NCI-H524 treated with DMSO at 0.1 percent for 48 hours (cell line): ENCODE measurements around the gene PCDHA13.
"Not testable (repeated sequence)": the region's sequence is repeated elsewhere in the genome, so short reads cannot be mapped to it uniquely, and the experiment has no call there.

Experiments used
- DNase-seq: peaks from one replicate; lab custom pipeline; 2025; lab: John Stamatoyannopoulos, UW

PCDHA13 gene

DNA sequence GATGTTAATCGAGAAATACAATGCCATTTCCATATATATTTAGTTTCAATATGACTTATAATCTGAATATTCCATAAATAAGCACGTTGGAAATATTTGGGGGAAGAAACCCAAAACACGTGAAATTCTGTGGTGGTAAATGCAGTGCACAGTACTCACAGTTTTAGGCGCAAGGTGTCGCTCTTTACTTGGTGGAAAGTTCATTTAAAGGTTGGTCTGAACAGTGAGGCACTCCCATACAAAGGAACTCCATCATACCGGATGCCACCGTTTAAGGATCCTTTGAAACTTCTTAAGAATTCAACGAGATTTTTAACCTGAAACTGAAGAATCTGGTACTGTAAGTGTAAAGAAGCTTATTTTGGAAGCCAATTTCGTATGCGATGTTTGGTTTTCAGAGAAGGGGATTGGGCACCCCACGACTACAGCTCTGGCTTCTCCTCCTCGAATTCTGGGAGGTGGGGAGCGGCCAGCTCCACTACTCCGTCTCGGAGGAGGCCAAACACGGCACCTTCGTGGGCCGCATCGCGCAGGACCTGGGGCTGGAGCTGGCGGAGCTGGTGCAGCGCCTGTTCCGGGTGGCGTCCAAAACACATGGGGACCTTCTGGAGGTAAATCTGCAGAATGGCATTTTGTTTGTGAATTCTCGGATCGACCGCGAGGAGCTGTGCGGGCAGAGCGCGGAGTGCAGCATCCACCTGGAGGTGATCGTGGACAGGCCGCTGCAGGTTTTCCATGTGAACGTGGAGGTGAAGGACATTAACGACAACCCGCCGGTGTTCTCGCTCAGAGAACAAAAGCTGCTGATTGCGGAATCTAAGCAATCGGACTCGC is 13.0 kb upstream of the PCDHA13 start, which contains the start of gene PCDHA11:
Gene PCDHA11 (plus strand): TSS at position 237 of the 834 bp plus-strand sequence. CDS start 147 bp downstream, at position 384.
- DNase-seq: peak; percentile 30

DNA sequence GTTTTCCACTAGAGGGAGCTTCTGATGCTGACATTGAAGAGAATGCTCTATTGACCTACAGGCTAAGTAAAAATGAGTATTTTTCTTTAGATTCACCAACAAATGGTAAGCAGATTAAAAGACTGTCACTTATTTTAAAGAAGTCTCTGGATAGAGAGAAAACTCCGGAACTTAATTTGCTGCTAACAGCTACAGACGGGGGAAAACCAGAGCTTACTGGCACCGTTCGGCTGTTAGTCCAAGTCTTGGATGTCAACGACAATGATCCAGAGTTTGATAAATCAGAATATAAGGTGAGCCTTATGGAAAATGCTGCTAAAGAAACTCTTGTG is 12.4 kb upstream of the PCDHA13 start:
- DNase-seq: no peak

DNA sequence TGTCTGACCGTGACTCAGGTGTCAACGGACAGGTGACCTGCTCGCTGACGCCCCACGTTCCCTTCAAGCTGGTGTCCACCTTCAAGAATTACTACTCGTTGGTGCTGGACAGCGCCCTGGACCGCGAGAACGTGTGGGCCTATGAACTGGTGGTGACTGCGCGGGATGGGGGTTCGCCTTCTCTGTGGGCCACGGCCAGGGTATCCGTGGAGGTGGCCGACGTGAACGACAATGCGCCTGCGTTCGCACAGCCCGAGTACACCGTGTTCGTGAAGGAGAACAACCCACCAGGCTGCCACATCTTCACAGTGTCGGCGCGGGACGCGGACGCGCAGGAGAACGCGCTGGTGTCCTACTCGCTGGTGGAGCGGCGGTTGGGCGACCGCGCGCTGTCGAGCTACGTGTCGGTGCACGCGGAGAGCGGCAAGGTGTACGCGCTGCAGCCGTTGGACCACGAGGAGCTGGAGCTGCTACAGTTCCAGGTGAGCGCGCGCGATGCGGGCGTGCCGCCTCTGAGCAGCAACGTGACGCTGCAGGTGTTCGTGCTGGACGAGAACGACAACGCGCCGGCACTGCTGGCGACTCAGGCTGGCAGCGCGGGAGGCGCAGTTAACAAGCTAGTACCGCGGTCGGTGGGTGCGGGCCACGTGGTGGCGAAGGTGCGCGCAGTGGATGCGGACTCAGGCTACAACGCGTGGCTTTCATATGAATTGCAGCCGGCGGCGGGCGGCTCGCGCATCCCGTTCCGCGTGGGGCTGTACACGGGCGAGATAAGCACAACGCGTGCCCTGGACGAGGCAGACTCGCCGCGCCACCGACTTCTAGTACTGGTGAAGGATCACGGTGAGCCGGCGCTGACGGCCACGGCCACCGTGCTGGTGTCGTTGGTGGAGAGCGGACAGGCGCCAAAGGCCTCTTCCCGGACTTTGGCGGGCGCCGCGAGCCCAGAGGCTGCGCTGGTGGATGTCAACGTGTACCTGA is 11.4 kb upstream of the PCDHA13 start:
- no peak for DNase-seq

DNA sequence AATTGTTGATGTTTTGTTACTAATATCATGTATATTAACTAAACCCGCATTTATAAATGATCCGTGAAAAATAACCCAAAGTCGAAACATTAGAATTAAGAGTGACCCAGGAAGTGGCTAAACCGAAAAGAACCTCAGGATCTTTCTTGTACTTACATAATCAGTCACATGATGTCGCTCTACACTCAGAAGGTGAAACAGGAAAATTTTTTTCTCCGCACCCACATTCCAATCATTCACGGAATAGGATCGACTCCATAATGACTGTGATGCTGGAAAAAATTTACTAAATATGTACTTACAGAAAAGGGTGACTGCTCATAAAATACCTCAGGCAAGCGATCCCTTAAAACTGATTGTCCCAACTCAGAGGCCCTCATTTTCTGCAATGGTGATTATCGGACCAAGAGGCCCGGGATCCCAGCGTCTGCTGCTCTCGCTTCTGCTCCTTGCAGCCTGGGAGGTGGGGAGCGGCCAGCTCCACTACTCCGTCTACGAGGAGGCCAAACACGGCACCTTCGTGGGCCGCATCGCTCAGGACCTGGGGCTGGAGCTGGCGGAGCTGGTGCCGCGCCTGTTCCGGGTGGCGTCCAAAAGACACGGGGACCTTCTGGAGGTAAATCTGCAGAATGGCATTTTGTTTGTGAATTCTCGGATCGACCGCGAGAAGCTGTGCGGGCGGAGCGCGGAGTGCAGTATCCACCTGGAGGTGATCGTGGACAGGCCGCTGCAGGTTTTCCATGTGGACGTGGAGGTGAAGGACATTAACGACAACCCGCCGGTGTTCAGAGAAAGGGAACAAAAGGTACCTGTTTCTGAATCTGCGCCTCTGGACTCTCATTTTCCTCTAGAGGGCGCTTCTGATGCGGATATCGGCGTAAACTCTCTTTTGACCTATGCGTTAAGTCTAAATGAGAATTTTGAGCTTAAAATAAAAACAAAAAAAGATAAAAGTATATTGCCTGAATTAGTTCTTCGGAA is 6.5 kb upstream of the PCDHA13 start, which contains the start of gene PCDHA12:
Gene PCDHA12 (plus strand): TSS at position 224 of the 981 bp plus-strand sequence. CDS start 165 bp downstream, at position 389.
- no peak for DNase-seq

DNA sequence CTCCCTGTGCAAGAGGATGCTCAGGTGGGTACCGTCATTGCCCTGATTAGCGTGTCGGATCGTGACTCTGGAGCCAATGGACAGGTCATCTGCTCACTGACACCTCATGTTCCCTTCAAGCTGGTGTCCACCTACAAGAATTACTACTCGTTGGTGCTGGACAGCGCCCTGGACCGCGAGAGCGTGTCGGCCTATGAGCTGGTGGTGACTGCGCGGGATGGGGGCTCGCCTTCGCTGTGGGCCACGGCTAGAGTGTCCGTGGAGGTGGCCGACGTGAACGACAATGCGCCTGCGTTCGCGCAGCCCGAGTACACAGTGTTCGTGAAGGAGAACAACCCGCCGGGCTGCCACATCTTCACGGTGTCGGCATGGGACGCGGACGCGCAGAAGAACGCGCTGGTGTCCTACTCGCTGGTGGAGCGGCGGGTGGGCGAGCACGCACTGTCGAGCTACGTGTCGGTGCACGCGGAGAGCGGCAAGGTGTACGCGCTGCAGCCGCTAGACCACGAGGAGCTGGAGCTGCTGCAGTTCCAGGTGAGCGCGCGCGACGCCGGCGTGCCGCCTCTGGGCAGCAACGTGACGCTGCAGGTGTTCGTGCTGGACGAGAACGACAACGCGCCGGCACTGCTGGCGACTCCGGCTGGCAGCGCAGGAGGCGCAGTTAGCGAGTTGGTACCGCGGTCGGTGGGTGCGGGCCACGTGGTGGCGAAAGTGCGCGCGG is 5.2 kb upstream of the PCDHA13 start:
- DNase-seq: not testable (repeated sequence)

DNA sequence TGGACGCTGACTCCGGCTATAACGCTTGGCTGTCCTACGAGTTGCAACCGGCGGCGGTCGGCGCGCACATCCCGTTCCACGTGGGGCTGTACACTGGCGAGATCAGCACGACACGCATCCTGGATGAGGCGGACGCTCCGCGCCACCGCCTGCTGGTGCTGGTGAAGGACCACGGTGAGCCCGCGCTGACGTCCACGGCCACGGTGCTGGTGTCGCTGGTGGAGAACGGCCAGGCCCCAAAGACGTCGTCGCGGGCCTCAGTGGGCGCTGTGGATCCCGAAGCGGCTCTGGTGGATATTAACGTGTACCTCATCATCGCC is 4.7 kb upstream of the PCDHA13 start:
- no peak for DNase-seq

DNA sequence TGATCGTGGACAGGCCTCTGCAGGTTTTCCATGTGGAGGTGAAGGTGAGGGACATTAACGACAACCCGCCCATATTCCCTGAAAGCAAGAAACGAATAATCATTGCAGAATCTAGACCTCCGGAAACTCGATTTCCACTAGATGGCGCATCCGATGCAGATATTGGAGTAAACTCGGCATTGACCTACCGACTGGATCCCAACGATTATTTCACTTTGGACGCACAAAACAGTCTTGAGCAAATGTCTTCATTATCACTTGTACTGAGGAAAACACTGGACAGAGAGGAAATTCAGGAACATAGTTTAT is 621 bp downstream of the PCDHA13 start:
- no peak for DNase-seq

DNA sequence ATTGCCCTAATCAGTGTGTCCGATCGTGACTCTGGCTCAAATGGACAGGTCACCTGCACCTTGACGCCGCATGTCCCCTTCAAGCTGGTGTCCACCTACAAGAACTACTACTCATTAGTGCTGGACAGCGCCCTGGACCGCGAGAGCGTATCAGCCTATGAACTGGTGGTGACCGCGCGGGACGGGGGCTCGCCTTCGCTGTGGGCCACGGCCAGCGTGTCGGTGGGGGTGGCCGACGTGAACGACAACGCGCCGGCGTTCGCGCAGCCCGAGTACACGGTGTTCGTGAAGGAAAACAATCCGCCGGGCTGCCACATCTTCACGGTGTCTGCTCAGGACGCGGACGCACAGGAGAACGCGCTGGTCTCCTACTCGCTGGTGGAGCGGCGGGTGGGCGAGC is 1.4 kb downstream of the PCDHA13 start:
- no peak for DNase-seq

DNA sequence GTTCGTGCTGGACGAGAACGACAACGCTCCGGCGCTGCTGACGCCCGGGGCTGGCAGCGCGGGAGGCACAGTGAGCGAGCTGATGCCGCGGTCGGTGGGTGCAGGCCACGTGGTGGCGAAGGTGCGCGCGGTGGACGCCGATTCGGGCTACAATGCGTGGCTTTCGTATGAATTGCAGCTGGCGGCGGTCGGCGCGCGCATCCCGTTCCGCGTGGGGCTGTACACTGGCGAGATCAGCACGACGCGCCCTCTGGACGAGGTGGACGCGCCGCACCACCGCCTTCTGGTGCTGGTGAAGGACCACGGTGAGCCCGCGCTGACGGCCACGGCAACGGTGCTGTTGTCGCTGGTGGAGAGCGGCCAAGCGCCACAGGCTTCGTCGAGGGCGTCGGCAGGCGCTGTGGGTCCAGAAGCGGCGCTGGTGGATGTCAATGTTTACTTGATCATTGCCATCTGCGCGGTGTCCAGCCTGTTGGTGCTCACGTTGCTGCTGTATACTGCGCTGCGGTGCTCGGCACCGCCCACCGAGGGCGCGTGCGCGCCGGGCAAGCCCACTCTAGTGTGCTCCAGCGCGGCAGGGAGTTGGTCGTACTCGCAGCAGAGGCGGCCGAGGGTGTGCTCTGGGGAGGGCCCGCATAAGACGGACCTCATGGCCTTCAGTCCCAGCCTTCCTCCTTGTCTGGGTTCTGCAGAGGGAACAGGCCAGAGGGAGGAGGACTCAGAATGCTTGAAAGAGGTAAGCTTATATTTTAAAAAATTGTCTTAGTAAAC is 2.2 kb downstream of the PCDHA13 start:
- DNase-seq: no peak

DNA sequence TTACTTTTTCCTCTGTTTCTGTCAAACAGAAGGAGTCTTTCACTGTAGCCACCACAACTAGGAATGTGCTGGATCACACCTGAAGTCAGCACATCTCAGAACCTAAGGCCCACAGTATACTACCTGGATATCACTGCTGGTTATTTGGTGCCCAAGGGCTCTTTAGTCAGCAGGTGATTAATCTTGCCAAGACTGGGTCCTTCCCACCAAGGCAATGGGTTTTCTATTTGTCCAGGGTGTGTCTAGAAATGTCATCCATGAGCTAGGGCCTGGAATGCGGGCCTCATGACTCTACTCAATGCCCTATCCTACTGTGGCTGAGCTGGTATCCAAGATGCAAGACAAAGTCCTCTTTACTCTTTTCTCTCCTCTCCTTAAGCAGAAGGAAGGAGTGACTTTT is 34.4 kb downstream of the PCDHA13 start:
- no peak for DNase-seq

DNA sequence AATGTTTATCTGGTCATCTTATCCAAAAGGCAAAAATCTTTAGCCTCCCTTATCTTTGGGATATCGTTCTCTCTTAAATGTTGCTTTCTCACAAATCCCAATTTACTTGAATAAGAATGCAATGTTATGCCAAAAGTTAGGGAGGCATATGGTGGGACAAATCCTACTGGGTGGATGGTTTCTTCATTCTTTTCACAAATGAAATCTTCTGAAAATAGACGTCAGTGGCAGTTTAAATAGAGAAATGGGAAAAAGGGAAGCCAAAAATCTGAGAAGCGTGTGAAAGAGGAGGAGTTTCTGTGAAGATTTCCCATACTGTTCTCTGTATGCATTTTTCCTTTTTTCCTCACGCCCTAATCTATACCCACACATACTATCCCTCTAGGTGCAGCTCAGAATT is 41.7 kb downstream of the PCDHA13 start:
- no peak for DNase-seq

DNA sequence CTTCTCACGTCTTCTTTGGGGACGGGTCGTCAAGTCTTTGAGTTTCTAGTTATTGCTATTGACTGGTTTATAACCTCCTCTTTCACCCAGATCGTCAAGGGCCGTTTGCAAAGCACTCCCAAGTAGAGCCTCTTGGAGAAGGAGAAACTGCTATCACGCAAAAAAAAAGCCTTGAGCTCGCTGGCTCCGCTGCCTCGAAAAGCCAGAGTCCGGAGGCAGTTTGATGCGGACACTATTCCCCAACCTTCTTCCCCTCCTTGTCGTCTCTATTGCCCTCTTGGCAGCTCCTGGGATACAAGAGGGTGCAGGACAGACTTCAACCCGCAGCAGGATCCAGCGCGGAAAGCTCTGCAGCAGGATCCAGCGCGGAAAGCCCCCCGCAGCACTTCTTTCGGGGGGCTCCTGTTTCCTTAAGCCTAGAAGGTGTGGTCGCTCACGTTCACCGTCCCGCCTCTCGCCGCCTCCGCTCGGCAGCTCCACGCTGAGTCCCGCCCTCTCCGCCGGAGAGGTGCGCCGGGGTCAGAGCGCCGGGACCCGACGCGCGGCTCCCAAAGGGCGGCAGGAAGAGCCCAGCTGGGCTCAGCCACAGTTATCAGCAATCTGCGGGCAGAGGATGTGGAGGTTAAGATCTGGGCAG is 44.0 kb downstream of the PCDHA13 start, which contains the start of gene PCDHAC1:
Gene PCDHAC1 (plus strand): TSS at position 494 of the 637 bp plus-strand sequence. CDS start 594 bp downstream, outside the sequence.
- no peak for DNase-seq

DNA sequence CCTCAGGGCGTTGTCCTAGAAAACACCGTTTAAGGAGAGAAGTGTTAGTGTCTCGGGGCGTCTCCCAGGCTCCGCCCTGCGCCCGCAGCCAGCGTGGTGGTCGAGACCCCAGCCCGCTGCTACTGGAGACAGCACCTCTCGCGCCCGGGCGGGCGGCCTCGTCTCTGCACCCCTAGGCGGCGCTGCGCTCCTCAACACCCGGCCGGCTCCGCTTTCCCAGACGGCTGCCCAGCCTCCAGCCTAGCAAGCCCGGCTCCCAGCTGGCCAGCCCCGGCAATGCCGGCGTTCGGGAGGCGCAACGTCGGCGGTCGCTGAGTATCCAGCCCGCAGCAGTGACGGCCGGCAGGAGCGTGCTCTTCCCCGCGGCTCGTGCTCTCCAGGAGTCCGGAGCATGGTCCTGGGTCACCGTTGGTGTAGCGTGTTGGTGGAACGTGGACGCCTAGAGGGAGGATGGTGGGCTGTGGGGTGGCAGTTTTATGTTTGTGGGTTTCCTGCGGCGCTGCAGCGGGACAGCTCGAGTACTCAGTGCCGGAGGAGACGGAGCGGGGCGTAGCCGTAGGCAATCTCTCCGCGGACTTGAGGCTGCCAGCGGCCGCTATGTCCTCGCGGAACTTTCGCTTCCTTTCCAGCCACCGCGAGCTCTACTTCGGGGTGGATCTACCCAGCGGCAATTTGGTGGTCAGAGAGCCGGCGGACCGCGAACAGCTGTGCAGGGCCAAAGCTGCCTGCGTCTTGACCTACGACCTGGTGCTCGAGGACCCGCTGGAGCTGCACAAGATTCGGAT is 44.7 kb downstream of the PCDHA13 start:
- peak; percentile 34 for DNase-seq

DNA sequence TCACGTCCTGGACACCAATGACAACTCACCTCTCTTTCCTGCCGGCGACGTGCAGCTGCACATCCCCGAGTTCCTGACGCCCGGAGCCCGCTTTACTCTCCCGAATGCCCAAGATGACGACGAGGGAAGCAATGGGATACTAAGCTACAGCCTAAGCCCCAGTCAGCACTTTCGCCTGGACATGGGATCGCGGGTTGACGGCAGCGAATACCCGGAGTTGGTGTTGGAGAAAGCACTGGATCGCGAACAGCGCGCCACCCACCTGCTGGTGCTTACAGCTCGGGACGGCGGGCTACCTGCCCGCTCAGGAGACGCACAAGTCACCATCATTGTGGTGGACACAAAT is 45.3 kb downstream of the PCDHA13 start:
- no peak for DNase-seq
